HepG2 (cell line): Measurements from ENCODE around the gene SLTM. TPM values are rescaled to one million over a fixed set of nuclear protein-coding genes. Genes with fewer than 3 reads are reported as not detected.

Source experiments
- CBX2 ChIP-seq, 2 experiments: fragments of 200-600 bp in 1 of 2; sonication (generic); formaldehyde crosslinking in 1 of 2; IDR thresholded peaks; 2 replicates each; pipeline versions ENCODE4 v1.7.0 to v1.8.1; 2018 to 2022; ENCODE audit warnings: low read depth in 2 of 2, low read length in 1 of 2, mild to moderate bottlenecking in 1 of 2, missing genetic modification reagents in 1 of 2
- ETV5 ChIP-seq: IDR thresholded peaks from 2 replicates; pipeline ENCODE4 v1.6.1; 2018; ENCODE audit warnings: missing biosample characterization, missing genetic modification reagents, inconsistent platforms, borderline replicate concordance
- FOXP4 ChIP-seq: sonication (generic); formaldehyde crosslinking; IDR thresholded peaks from 2 replicates; pipeline ENCODE4 v1.4.0; 2020; ENCODE audit warnings: missing genetic modification reagents
- IRX3 ChIP-seq: sonication (generic); formaldehyde crosslinking; IDR thresholded peaks from 2 replicates; pipeline ENCODE4 v1.8.1; 2023; ENCODE audit warnings: mild to moderate bottlenecking, low read depth, missing genetic modification reagents, borderline replicate concordance
- KDM5A ChIP-seq: fragments of 200-600 bp; sonication (generic); IDR thresholded peaks from 2 replicates; pipeline ENCODE4 v1.7.0; 2018; ENCODE audit warnings: antibody characterized with exemption, mild to moderate bottlenecking, low read length, borderline replicate concordance
- NR2C2 ChIP-seq: sonication (generic); formaldehyde crosslinking; IDR thresholded peaks from 2 replicates; pipeline ENCODE4 v1.4.0; 2020; ENCODE audit warnings: missing genetic modification reagents, mild to moderate bottlenecking, moderate library complexity, borderline replicate concordance
- PRDM15 ChIP-seq: sonication (generic); formaldehyde crosslinking; IDR thresholded peaks from 2 replicates; pipeline ENCODE4 v1.4.0; 2020; ENCODE audit warnings: missing genetic modification reagents
- TSC22D2 ChIP-seq: sonication (generic); formaldehyde crosslinking; IDR thresholded peaks from 2 replicates; pipeline ENCODE4 v1.5.1; 2020; ENCODE audit warnings: missing genetic modification reagents, mild to moderate bottlenecking, borderline replicate concordance
- ZNF296 ChIP-seq: sonication (generic); formaldehyde crosslinking; conservative IDR thresholded peaks from 2 replicates; pipeline ENCODE4 v1.5.0; 2020; ENCODE audit warnings: mild to moderate bottlenecking, missing genetic modification reagents
- ZNF468 ChIP-seq: sonication (generic); formaldehyde crosslinking; IDR thresholded peaks from 2 replicates; pipeline ENCODE4 v1.8.0; 2022; ENCODE audit warnings: mild to moderate bottlenecking, moderate library complexity, missing genetic modification reagents
- ZNF720 ChIP-seq: sonication (generic); formaldehyde crosslinking; IDR thresholded peaks from 2 replicates; pipeline ENCODE4 v1.4.0; 2020; ENCODE audit warnings: missing genetic modification reagents
- ZNF737 ChIP-seq: sonication (generic); formaldehyde crosslinking; IDR thresholded peaks from 2 replicates; pipeline ENCODE4 v1.5.0; 2020; ENCODE audit warnings: missing genetic modification reagents, mild to moderate bottlenecking, borderline replicate concordance
- ZNF761 ChIP-seq: sonication (generic); formaldehyde crosslinking; conservative IDR thresholded peaks from 2 replicates; pipeline ENCODE4 v1.4.0; 2020; ENCODE audit warnings: mild to moderate bottlenecking, missing genetic modification reagents
- polyA plus RNA-seq, 8 experiments: library from polyadenylated mRNA; depleted of rRNA in 3 of 8; stranded (reverse) in 7 of 8; unstranded in 1 of 8; fragments of >200 nt; fragmentation: Illumina TruSeq in 4 of 8; extraction: Trizol in 4 of 8; gene quantifications; 2 replicates each; pipeline versions ENCODE4 v1.2.1 to v1.2.3, GENCODE V29; 2011 to 2016; ENCODE audit warnings: low read depth in 4 of 8, missing spikeins in 1 of 8, mixed read lengths in 1 of 8; ENCODE audit not compliant: insufficient read depth in 1 of 8
- total RNA-seq, 5 experiments: library from RNA; depleted of rRNA; stranded (reverse); fragments of >200 nt; fragmentation: Illumina TruSeq; extraction: Trizol; gene quantifications; 2 replicates each; pipeline ENCODE4 v1.2.3, GENCODE V29; 2016; ENCODE audit warnings: low read depth in 1 of 5
- TF ChIP-seq, protein P1 (sequence below): sonication (generic); formaldehyde crosslinking; IDR thresholded peaks from 2 replicates; pipeline ENCODE4 v1.4.0; 2020; ENCODE audit warnings: mild to moderate bottlenecking, missing genetic modification reagents
- TF ChIP-seq, protein P2 (sequence below): sonication (generic); formaldehyde crosslinking; conservative IDR thresholded peaks from 2 replicates; pipeline ENCODE4 v1.8.0; 2022; ENCODE audit warnings: missing genetic modification reagents
- TF ChIP-seq, protein P3 (sequence below): fragments of 450-650 bp; IDR thresholded peaks from 2 replicates; pipeline ENCODE4 v1.6.1; 2017; ENCODE audit warnings: mild to moderate bottlenecking

Gene SLTM
- total and polyA plus RNA-seq, 2 of the 13 experiments (the other 11 are each of a cell fraction or from before 2014, with no cell fraction given): 22.0 to 64.2 TPM

DNA sequence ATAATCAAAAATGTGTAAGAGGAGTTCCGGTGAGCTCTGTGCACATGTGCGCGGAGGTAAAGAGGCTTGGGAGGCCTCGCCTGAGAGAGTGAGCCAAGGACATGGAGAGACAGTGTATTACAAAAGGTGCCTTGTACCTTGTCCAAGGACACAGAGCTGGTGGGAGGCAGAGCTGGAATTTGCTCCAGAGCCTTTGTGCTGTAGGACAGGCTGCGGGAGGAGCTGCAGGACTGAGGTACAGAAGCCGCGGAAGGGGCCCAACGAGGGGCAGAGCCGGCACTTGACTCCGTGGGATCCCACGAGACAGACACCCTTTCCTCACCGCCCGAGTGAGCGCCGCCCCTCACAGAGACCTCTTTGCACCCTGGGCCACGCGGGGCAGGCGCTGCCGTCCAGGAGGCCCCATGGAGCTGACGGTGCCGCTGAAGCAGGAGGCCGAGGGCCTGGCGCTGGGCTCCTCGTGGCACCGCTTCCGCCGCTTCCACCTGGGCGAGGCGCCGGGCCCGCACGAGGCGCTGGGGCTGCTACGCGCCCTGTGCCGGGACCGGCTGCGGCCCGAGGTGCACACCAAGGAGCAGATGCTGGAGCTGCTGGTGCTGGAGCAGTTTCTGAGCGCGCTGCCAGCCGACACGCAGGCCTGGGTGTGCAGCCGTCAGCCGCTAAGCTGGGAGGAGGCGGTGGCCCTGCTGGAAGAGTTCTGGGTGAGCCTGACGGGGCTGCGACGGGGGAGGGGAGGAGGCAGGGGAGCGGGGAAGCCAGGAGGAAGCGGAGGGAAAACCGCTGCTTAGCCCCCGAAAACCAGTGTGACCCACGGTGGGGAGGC, 68.7 kb downstream of the SLTM start (continued):
- TF ChIP-seq NR2C2 (CRISPR knock-in tag) (no peak; the same call in 1 of the 2 replicates), TSC22D2 (CRISPR knock-in tag) (no peak), KDM5A (no peak), ZNF720 (no peak), ZNF468 (CRISPR knock-in tag) (no peak), PRDM15 (CRISPR knock-in tag) (no peak), FOXP4 (CRISPR knock-in tag) (peak; percentile 56; the same call in 1 of the 2 replicates), ZNF296 (CRISPR knock-in tag) (0 out of 2 replicates have a peak, but pooled peaks have one; percentile 31), ZNF761 (CRISPR knock-in tag) (0 out of 2 replicates have a peak, but pooled peaks have one; percentile 90), CBX2 (IDR thresholded peaks at IDR 0.05; ENCODE audit: low read depth, low read length) (no peak), CBX2 (CRISPR knock-in tag; IDR thresholded peaks at IDR 0.05; ENCODE audit: low read depth) (no peak), ZNF737 (CRISPR knock-in tag) (no peak), IRX3 (CRISPR knock-in tag) (peak; percentile 56), ETV5 (CRISPR knock-in tag) (peak; percentile 79; the same call in 1 of the 2 replicates)
- TF ChIP-seq, protein P1, sequence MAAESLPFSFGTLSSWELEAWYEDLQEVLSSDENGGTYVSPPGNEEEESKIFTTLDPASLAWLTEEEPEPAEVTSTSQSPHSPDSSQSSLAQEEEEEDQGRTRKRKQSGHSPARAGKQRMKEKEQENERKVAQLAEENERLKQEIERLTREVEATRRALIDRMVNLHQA (CRISPR knock-in tag): no peak
- TF ChIP-seq, protein P2, sequence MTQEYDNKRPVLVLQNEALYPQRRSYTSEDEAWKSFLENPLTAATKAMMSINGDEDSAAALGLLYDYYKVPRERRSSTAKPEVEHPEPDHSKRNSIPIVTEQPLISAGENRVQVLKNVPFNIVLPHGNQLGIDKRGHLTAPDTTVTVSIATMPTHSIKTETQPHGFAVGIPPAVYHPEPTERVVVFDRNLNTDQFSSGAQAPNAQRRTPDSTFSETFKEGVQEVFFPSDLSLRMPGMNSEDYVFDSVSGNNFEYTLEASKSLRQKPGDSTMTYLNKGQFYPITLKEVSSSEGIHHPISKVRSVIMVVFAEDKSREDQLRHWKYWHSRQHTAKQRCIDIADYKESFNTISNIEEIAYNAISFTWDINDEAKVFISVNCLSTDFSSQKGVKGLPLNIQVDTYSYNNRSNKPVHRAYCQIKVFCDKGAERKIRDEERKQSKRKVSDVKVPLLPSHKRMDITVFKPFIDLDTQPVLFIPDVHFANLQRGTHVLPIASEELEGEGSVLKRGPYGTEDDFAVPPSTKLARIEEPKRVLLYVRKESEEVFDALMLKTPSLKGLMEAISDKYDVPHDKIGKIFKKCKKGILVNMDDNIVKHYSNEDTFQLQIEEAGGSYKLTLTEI (CRISPR knock-in tag): no peak
- TF ChIP-seq, protein P3, sequence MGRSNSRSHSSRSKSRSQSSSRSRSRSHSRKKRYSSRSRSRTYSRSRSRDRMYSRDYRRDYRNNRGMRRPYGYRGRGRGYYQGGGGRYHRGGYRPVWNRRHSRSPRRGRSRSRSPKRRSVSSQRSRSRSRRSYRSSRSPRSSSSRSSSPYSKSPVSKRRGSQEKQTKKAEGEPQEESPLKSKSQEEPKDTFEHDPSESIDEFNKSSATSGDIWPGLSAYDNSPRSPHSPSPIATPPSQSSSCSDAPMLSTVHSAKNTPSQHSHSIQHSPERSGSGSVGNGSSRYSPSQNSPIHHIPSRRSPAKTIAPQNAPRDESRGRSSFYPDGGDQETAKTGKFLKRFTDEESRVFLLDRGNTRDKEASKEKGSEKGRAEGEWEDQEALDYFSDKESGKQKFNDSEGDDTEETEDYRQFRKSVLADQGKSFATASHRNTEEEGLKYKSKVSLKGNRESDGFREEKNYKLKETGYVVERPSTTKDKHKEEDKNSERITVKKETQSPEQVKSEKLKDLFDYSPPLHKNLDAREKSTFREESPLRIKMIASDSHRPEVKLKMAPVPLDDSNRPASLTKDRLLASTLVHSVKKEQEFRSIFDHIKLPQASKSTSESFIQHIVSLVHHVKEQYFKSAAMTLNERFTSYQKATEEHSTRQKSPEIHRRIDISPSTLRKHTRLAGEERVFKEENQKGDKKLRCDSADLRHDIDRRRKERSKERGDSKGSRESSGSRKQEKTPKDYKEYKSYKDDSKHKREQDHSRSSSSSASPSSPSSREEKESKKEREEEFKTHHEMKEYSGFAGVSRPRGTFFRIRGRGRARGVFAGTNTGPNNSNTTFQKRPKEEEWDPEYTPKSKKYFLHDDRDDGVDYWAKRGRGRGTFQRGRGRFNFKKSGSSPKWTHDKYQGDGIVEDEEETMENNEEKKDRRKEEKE: no peak
